Body of pancreas (tissue), 4 donors: ENCODE measurements around the gene SPOCK1. TPM values are rescaled to one million over a fixed set of nuclear protein-coding genes. Genes with fewer than 3 reads are reported as not detected.

Experiments used
- ATAC-seq: fragments of 150-250 bp; one replicate; pipeline ENCODE4 v1.9.1; 2016
- DNase-seq, 4 donors: peaks; one replicate each; pipeline ENCODE4 v3.0.0-alpha.2; 2019
- H3K27ac ChIP-seq, 4 donors: fragments of 200-600 bp; sonication (generic); 1 replicate in 3 of 4; 2 replicates in 1 of 4; pipeline versions ENCODE4 v1.5.1 to v1.6.1; 2016 to 2019; ENCODE audit warnings: mild to moderate bottlenecking in 1 of 4, mixed read lengths in 1 of 4, moderate library complexity in 1 of 4
- H3K27me3 ChIP-seq, 2 donors: fragments of 200-600 bp; sonication (generic); one replicate each; pipeline ENCODE4 v1.6.0; 2016; ENCODE audit warnings: mild to moderate bottlenecking in 1 of 2
- H3K36me3 ChIP-seq, 2 donors: fragments of 200-600 bp; sonication (generic); replicated peaks in 1 of 2; 2 replicates each; pipeline ENCODE4 v1.5.1; 2016; ENCODE audit warnings: low read depth in 2 of 2; ENCODE audit not compliant: insufficient read depth in 1 of 2
- H3K4me1 ChIP-seq: fragments of 200-600 bp; sonication (generic); one replicate; pipeline ENCODE4 v1.6.0; 2016
- H3K4me3 ChIP-seq, 2 donors: fragments of 200-600 bp; sonication (generic); 1 replicate in 1 of 2; 2 replicates in 1 of 2; pipeline ENCODE4 v1.5.1; 2016 to 2019
- H3K9me3 ChIP-seq, 3 donors: fragments of 200-600 bp; sonication (generic); 1 replicate in 2 of 3; 2 replicates in 1 of 3; pipeline ENCODE4 v1.5.1; 2016
- CTCF ChIP-seq, 7 experiments: fragments of 450-650 bp in 4 of 7; fragments of 200-600 bp in 3 of 7; sonication (generic) in 3 of 7; IDR thresholded peaks; one replicate each; pipeline ENCODE4 v1.5.1; 2016 to 2019; ENCODE audit warnings: antibody characterized with exemption in 7 of 7
- POLR2A ChIP-seq, 3 donors: fragments of 450-650 bp; IDR thresholded peaks; one replicate each; pipeline ENCODE4 v1.6.1; 2016; ENCODE audit warnings: antibody characterized with exemption in 3 of 3, mild to moderate bottlenecking in 2 of 3
- WGBS, 2 donors: methylation state at CpG; one replicate each; pipeline ENCODE4 v1.1.5; 2017; 5-methylcytosine and 5-hydroxymethylcytosine counted together
- intact Hi-C: fragments of 100-400 bp; cut with DNase I; formaldehyde crosslinking; loops from one replicate; pipeline ENCODE4 v1.15.1; 2023
- total RNA-seq, 2 donors: library from RNA; depleted of rRNA; stranded (reverse); fragments of >200 nt; gene quantifications; one replicate each; pipeline ENCODE4 v1.1.0, GENCODE V29; 2016

Gene SPOCK1
- total RNA-seq, 2 donors from 2014 or later = 22.4 to 30.6 TPM

GRCh38 chr5:137336161-137336560, 163.0 kb downstream of the SPOCK1 start:
- intact Hi-C loops = no loop called here
- TF ChIP-seq CTCF (IDR thresholded peaks at IDR 0.05) (no peak), POLR2A (IDR thresholded peaks at IDR 0.05) (no peak)
- no peak overlapping the region for H3K4me3 ChIP-seq
- peaks cover 5% of the 10 kb centered on the region for H3K4me1 ChIP-seq
- no peaks in the 10 kb centered on the region for H3K27me3 ChIP-seq
- no peaks in the 10 kb centered on the region for H3K36me3 ChIP-seq
- WGBS, 2 donors = 90 to 94% methylated on average over 1 of the region's 1 CpG
- no peaks in the 10 kb centered on the region for H3K9me3 ChIP-seq
- H3K27ac ChIP-seq = no peak overlapping the region
- ATAC-seq = no peak
- no peak for DNase-seq

- 75 to 82% methylated on average over 5 of the region's 5 CpGs for WGBS, 2 donors
- no peaks in the 10 kb centered on the region for H3K36me3 ChIP-seq
These were observed 163.6 kb downstream of the SPOCK1 start for GRCh38 chr5:137335493-137335892.

GRCh38 chr5:137333928-137334327, 165.2 kb downstream of the SPOCK1 start:
- H3K4me3 ChIP-seq = no peak overlapping the region
- H3K36me3 ChIP-seq = no peaks in the 10 kb centered on the region
- no peak overlapping the region for H3K27ac ChIP-seq
- DNase-seq (no peak), ATAC-seq (no peak)
- 55 to 80% methylated on average over 3 of the region's 3 CpGs for WGBS, 2 donors
- intact Hi-C loops = no loop called here
- no peaks in the 10 kb centered on the region for H3K9me3 ChIP-seq
- H3K4me1 ChIP-seq = peaks cover 5% of the 10 kb centered on the region
- TF ChIP-seq POLR2A (IDR thresholded peaks at IDR 0.05) = no peak
- no peak for TF ChIP-seq CTCF (IDR thresholded peaks at IDR 0.05)
- no peaks in the 10 kb centered on the region for H3K27me3 ChIP-seq

More at GRCh38 chr5:137335493-137335892, 163.6 kb downstream of the SPOCK1 start:
- no peak overlapping the region for H3K27ac ChIP-seq
- intact Hi-C loops = no loop called here
- no peaks in the 10 kb centered on the region for H3K9me3 ChIP-seq
- DNase-seq (no peak), ATAC-seq (no peak)
- no peak overlapping the region for H3K4me3 ChIP-seq
- H3K4me1 ChIP-seq = peaks cover 5% of the 10 kb centered on the region
- H3K27me3 ChIP-seq = no peaks in the 10 kb centered on the region
- TF ChIP-seq CTCF (IDR thresholded peaks at IDR 0.05) = no peak
- TF ChIP-seq POLR2A (IDR thresholded peaks at IDR 0.05) = no peak

GRCh38 chr5:137333475-137333874, 165.7 kb downstream of the SPOCK1 start:
- no peak for DNase-seq
- 82 to 89% methylated on average over 4 of the region's 4 CpGs for WGBS, 2 donors
- H3K36me3 ChIP-seq = no peaks in the 10 kb centered on the region
- H3K9me3 ChIP-seq = no peaks in the 10 kb centered on the region
- no peaks in the 10 kb centered on the region for H3K27me3 ChIP-seq
- peaks cover 5% of the 10 kb centered on the region for H3K4me1 ChIP-seq
- H3K27ac ChIP-seq = no peak overlapping the region
- intact Hi-C loops = no loop called here
- no peak for TF ChIP-seq POLR2A (IDR thresholded peaks at IDR 0.05)
- no peak for TF ChIP-seq CTCF (IDR thresholded peaks at IDR 0.05)
- H3K4me3 ChIP-seq = no peak overlapping the region
- ATAC-seq = no peak

- no peak for TF ChIP-seq POLR2A (IDR thresholded peaks at IDR 0.05)
- TF ChIP-seq CTCF (IDR thresholded peaks at IDR 0.05) = no peak
- Histone ChIP-seq H3K9me3 (no peaks in the 10 kb centered on the region), H3K36me3 (no peaks in the 10 kb centered on the region), H3K4me3 (no peak overlapping the region), H3K4me1 (peaks cover 5% of the 10 kb centered on the region), H3K27me3 (no peaks in the 10 kb centered on the region), H3K27ac (no peak overlapping the region)
- WGBS, 2 donors = 72 to 79% methylated on average over 6 of the region's 6 CpGs
- intact Hi-C loops = no loop called here
- ATAC-seq = no peak
- no peak for DNase-seq
These were observed 166.8 kb downstream of the SPOCK1 start for GRCh38 chr5:137332296-137332695.
